Erythroblast (primary cell): ENCODE data around the gene DGAT2.

Source experiments
- GATA1 ChIP-seq: IDR thresholded peaks from 2 replicates; pipeline ENCODE4 v1.6.1; 2011; ENCODE audit warnings: low read depth, mild to moderate bottlenecking, control low read depth, low read length, moderate library complexity
- POLR2A ChIP-seq: IDR thresholded peaks from 2 replicates; pipeline ENCODE4 v1.6.1; 2011; ENCODE audit warnings: mild to moderate bottlenecking, low read length

GRCh38 chr11:75841739-75842138 lies 73.2 kb downstream of the DGAT2 start:
- TF ChIP-seq POLR2A (no peak), GATA1 (no peak)
